ENCODE results near the gene ZNF438.
"Not testable (repeated sequence)": the region's sequence is repeated elsewhere in the genome, so short reads cannot be mapped to it uniquely, and the experiment has no call there.

ZNF438 gene

DNA sequence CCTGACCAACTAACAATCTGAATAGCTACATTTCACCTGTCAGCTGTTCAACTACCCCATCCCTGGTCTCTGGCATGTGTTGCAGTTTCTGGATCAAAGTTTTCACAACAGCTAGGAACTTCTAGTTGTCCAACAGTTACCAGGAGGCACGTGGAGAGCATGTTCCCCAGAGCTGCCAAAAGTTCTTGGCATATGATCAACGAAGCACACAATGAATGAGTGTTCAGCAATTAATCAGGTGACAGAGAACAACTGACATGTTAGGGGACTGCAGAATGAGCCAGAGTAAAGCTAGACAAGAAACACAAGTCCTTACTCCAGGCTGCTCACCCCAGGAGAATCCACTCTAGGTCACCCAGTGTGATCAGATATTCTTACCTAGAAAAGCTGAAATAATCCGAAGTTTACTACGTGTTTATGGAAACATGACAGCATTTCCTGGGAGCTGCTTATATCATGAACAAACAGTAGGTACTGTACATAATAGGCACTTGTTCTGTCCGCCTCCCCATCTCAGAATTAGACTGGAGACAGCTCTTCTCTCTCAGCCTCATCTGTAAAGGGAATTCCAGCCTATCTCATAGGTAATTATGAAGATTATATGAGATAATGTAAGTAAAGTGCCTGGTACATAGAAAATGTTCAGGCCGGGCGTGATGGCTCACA is 50.6 kb downstream of the ZNF438 start:
- DNase-seq: no peak

DNA sequence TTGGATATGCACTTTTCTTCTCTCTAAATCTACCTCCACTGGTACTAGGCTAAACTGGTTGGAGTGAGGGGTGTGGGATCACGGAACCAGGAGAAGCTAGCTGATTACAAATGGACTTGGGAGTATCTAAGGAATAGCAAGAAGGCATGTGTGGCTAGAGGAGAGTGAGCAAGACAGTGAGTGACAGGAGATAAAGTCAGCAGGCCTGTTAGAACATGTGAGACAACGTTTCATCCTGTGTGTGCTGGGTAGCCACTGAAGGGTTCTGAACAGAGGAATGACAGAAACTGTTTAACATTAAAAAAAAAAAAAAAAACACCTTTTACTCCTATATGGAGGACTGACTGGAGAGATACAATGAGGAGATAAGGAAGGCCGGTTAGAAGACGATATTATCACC is 51.7 kb downstream of the ZNF438 start:
- DNase-seq: no peak

DNA sequence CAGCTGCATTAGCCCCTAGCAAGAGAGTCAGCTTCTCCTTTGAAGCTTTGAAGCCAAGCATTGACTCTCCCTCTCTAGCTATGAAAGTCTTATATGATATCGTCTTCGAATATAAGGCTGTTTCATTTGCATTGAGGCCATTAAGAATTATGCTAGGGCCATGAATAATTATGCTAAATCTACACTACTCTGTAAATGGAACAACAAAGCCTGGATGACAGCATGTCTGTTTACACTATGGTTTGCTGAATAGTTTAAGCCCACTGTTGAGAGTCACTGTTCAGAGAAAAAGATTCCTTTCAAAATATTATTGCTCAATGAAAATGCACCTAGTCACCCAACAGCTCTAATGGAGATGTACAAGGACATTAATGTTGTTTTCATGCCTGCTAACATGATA is 52.8 kb downstream of the ZNF438 start:
- no peak for DNase-seq

DNA sequence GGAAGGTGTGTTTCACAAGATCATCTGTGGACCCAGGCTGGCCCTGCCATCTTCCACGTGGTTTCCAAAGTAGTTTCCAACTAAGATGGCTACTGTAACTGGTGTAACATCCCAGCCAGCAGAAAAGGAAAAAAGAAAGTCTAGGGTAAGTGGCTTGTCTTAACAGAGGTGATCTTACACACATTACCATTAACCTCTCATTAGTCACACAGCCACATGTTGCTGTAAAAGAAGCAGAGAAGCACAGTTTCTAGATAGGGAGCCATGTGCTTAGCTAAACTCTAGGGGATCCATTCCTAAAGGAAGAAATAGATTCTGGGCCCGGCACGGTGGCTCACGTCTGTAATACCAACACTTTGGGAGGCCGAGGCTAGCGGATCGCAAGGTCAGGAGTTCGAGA is 54.3 kb downstream of the ZNF438 start:
- DNase-seq: no peak

DNA sequence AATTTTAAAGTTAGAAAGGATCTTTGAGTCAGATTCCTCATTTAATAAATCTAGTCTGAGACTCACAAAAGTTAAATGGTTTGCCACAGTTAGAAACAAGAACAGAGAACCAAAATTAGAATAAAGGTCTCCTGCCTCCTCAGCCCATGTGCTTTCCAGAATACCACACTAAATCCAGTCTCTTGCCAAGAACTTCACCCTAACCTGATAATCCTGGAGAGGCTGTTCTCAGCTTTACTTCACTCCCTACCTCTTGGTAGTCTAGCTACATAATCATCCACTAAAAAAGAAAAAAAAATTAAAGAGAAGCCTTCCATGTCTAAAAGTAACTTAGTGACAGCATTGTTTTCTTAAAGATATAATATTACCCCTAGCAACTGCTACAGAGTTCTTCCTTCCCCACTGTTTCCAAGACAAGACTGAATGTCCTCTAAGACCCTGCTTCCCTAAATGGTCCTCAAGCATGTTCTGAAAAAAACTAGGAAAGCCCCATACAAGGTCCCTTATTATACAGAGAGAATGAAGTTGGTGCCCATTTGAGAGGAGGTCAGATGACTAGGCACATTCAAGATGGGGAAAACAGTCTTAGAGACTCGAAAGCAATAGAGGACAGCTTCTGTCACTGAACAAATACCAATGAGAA is 56.8 kb downstream of the ZNF438 start:
- DNase-seq: no peak

DNA sequence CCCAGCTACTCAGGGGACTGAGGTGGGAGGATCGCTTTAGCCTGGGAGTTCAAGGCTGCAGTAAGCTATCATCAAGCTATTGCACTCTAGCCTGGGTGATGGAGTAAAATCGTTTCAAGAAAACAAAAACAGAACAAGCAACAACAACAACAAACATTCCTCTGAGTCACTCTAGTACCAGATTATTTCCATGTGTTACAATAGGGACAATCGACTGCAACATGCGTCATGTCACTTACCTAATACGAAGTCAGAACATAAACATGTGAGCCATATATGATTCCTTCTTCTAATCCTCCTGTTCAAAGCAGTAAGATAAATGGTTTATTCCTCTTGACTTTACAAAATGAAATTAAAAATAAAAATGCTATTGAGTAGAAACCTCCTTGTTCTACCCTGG is 57.3 kb downstream of the ZNF438 start:
- no peak for DNase-seq

DNA sequence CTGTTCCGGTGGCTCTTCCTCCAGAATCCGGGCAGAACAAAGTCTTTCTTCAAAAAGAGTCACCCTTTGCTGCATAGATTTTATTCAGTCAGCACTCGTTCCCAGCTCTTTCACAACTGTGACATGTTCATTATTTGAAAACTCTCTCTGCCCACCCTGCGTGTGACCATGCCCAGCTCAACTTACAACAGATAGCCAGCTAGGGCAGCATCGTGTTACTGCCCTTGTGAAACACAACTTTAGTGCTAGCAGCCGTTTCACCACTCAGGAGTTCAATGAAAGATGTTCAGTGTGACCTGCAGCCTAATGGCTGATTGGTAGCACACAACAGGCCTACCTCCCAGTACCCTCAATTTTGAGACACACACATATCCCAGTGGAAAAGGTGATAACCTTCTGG is 57.9 kb downstream of the ZNF438 start:
- no peak for DNase-seq

DNA sequence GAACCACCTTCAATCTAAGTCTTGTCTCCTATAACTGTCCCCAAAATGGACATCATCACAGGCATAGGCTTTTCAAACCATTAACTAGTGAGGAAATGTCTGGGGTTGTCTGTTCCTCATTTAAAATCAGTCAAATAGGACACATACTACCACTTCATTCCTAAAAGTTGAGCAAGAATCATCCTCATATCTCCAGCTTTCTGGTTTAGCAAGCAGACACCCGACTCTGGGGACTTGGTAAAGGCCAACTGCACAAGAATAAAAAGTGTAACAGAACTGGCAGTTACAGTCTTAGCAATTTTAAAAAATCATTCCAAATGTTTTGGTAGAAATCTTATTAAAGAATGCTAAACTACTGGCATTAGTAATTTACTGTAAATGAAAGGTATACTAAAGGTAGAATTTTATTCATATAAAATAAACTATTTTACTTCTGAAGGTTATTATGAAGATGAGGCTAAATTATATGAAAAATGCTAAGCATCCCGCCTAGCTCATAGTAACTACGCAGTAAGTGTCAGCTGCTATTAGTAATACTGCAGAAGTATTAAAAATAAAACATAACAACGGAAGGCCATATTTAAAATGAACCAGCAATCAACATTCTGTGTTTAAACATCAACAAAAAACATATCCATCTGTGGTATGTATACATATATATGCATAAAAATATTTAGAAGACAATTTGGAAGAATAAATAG is 60.8 kb downstream of the ZNF438 start:
- DNase-seq: no peak

DNA sequence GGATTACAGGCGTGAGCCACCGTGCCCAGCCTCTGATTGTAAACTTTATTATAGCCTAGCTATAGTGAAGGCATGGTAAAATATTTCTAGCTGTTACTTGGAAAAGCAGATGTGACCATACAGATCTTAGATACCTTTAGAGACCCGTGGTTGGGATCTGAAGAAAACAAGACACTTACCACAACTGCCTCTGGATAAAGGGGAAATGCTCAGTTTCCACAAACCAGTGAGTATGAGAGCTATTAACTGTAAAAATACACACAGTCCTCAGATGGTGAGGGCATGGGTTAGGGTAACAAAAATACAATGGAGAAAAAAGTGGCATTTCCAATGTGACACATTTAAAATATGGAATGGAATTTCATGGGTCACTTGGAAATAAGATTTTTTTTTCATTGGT is 63.0 kb downstream of the ZNF438 start:
- DNase-seq: no peak

DNA sequence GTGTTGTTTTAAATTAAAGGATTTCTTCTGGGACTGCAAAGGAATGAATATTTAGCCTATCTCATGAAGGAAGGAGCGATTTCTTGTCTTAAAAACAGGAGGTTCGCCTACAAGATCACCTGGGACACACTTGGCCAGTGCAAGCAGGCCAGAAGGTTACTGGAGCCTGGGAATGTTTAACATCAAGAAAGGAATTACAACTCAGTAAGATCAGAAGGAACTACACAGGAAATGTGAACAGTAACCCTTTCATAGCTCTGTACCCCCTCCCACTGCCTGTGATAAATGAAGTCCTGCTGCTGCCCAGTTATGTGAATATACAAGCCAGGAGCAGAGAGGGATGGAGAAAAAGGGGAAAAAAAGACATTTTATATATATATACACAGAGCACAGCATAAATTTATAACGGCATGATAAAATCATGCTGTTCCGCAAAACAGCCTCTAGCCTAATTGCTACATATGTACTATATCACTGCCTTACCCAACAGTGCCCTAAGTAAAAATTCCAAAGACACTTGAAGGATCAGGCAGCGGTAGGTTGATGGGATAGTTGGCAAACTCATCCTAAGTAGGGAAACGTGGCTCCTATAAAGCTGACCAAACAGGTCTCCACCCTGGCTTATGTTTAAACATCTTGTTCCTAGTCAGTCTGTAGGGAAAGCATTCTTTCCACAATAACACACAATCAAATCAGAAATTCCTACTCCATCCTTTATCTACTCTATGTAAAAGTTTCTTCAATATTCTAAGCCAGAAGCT is 63.8 kb downstream of the ZNF438 start:
- DNase-seq: no peak

DNA sequence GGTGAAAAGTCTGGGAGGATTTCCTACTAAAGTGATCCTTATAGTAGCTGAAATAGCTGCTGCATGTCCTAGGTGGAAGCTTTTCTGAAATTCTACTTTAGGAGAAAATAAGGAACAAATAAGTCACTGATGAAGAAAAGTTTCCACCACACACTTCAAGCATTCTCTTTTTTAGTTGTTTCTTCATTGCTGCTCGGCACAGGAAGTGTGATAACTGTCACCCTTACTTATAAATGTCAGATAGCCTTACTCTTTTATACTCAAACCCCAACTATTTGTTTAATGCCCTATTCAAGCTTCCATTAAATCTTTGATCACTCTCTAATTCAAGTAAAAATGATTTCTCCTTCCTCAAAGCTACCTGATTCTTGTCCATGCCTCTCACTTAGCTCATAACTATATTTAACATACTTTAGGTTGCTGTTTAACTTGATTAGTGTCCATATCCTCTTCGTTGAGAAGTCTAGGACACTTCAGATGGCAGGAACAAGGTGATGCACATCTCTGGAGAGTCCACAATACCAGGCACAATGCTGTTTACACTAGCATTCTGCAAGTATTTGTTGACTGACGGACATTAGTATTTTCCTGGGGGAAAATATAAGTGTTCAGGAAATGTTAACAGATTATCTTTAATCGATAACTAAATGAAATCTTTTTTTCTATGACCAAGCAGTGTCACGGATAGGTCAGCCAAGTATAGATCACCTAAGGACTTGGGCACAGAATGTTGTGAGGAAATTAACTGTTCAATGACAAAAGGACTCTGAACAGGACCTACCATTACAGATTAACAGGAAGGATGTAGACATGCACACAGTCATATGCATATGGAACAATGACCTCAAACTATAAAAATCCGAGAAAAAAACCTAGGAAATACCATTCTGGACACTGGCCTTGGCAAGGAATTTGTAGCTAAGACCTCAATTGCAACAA is 67.4 kb downstream of the ZNF438 start:
- DNase-seq: no peak

DNA sequence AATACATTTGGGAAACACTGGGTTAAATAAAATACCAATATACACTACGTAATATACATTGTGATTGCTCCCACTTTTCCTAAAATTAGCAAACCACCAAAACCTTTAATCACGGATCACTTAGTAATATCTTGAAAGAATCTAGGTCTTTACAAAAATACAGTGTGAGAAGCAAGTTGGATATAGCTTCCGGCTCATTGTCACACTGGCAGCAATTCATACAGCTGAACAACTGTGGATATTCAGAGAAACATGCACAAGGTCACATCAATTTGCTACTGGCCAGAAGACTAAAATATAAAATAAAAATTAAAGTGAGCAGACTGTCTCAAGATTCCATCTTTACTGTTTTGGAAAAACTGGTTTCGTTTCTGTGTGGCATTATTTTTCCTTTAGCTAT is 69.1 kb downstream of the ZNF438 start:
- no peak for DNase-seq

DNA sequence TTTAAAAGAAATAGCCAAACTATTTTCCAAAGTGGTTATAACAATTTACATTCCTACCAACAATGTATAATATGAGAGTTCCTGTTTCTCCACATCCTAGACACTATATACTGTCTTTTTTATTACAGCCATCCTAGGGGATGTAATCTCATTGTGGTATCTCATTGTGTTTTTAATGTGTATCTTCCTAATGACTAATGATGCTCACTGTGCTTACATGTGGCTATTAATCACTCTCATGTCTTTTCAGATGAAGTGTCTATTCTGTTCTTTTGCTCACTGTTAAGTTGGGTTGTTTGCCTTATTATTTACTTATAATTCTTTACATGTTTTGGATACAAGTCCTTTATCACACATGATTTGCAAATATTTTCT is 71.8 kb downstream of the ZNF438 start:
- no peak for DNase-seq

DNA sequence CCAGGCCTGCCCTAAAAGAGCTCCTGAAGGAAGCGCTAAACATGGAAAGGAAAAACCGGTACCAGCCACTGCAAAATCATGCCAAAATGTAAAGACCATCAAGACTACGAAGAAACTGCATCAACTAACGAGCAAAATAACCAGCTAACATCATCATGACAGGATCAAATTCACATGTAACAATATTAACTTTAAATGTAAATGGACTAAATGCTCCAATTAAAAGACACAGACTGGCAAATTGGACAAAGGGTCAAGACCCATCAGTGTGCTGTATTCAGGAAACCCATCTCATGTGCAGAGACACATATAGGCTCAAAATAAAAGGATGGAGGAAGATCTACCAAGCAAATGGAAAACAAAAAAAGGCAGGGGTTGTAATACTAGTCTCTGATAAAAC is 82.4 kb downstream of the ZNF438 start:
- not testable (repeated sequence) for DNase-seq

DNA sequence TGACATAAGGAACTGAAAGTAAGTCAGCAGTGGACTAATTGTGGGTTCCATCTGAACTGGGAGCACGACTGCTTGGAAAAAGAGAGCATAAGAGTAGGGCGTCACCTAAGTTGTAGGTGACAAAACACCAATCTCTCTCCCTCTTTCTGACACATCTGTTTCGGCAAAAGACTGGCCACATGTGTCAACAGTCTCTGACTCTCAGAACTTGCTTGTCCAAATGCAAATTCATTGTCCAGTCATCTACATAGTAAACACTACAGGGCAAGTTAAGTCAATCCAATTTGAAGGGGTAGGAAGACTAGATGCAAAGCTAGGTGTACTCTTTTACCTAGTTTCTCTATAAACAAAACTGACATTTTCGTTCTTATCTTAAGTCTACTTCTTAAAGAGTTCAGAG is 87.7 kb downstream of the ZNF438 start:
- DNase-seq: no peak

DNA sequence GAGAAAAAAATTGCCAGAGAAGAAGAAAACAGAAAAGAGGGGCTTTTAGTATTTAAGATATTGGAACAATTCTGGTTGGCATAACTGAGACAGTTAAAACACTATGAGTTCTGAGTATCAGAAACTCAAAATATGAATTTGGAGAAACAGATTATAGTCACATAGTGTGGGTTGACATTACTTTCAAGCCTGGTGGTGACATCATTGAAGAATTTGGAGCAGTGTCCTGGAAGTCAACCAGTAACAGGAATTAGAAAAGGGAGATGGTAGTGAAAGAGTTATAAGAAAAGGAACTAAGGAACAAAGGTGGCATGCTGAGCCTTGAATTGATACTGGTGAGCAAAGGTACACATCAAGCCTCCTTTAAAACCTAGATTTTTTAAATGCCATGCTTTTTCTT is 88.2 kb downstream of the ZNF438 start:
- DNase-seq: no peak

DNA sequence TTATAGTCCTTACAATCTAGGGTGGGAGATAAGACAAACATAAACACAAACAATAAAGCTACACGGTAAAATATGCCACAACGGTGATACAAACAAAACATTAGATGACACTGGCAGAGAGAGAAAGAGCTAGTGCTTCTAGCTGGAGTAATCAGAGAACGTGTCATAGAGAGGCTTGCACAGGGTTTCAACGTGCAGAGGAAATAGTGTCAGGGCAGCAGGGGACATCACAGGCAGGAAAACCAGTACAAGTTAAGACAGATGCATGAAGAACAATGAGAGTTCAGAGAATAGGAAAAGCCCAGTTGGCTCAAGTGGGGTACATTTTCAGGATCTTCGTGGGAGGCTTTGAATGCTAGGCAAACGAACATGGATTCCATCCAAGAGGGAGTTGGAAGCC is 91.4 kb downstream of the ZNF438 start:
- DNase-seq: no peak

DNA sequence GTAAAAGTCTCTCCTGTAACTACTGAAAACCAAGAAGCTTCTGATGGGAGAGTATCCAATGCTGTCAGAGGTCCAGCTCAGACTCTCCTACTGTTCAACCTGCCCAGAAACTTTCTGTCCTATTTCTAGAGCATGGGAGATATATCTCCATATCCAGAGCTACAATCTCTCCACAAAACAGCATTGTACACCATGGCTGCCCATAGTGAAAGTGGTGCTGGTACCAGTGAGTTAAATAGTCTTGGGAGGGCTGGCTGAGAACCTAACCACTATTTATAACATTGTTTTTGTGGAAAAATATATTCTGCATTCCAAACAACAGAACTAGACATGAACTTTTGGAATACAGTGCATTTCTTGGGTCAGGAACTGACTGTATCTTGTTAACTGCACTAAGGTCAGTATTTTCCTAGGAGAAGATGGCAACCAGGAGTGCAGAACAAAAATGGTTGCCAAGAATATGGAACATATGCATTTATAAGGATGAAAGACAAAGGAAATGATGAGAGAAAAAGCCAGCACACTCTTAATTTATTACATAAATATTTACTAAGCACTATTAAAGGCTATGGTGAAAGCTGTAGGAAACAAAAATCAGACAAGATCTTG is 91.9 kb downstream of the ZNF438 start:
- no peak for DNase-seq

DNA sequence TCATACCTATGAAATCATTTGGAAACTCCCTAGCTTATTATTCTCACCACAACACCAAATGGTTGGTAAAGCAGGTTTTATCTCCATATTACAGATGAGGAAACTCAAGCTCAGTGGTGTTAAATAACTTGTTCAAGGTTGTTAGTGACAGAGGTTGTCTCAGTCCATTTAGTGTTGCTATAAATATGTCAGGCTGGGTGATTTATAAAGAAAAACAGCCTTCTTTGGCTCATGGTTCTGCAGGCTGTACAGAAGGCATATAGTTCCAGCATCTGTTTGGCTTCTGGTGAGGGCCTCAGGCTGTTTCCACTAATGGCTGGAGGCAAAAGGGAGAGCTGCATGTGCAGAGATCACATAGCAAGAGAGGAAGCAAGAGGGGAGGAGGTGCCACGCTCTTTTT is 96.6 kb downstream of the ZNF438 start:
- no peak for DNase-seq

DNA sequence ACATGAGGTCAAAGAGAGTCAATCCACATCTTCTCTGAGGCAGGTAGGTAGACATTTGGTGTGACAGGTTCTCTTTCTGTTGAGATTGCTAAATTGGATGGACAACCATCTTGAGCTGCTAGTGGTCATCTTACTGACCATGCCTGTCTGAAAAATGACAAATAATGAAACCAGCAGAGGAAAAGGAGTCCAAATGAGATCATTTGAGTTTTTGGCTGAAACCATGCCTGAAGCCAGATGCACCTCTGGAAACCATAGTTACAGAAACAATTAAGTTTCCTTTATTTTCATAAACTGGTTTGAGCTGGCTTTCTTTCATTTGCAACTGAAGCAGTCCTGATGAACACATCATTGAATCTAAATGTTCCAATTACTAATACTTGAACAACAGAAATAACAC is 100.6 kb downstream of the ZNF438 start:
- DNase-seq: no peak

DNA sequence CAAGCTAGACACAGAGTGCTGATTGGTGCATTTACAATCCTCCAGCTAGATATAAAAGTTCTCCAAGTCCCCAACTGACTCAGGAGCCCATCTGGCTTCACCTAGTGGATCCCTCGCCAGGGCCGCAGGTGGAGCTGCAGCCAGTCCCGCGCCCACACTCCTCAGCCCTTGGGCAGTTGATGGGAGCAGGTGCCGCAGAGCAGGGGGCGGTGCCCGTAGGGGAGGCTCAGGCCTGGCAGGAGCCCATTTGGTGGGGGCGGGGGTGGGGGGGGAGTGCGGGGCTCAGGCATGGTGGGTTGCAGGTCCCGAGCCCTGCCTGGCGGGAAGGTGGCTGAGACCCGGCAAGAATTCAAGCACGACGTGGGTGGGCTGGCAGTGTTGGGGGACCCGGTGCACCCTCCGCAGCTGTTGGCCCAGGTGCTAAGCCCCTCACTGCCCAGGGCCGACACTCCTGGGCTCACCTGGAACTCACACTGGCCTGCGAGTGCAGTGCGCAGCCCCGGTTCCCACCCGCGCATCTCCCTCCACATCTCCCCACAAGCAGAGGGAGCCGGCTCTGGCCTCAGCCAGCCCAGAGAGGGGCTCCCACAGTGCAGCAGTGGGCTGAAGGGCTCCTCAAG is 101.7 kb downstream of the ZNF438 start:
- DNase-seq: no peak

DNA sequence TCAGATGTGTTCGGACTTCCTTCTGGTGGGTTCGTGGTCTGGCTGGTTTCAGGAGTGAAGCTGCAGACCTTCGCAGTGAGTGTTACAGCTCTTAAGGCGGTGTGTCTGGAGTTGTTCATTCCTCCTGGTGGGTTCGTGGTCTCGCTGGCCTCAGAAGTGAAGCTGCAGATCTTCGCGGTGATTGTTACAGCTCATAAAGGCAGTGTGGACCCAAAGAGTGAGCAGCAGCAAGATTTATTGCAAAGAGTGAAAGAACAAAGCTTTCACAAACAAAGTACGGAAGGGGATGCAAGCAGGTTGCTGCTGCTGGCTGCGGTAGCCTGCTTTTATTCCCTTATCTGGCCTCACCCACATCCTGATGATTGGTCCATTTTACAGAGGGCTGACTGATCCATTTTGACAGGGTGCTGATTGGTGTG is 102.3 kb downstream of the ZNF438 start:
- DNase-seq: not testable (repeated sequence)
